HCT116 (cell line): ENCODE results near the gene CHST8. TPM values are rescaled to one million over a fixed set of nuclear protein-coding genes. Genes with fewer than 3 reads are reported as not detected.

Experiments used
- ATAC-seq: fragments of 200-7000 bp; cut with Tn5 transposase; 2 replicates; pipeline ENCODE4 v1.9.1; 2020; ENCODE audit warnings: mild to moderate bottlenecking, moderate library complexity
- BruUV-seq: library from RNA; stranded (reverse); fragments of 400-500 nt; replicated peaks from 2 replicates; lab custom pipeline; 2021; lab: Mats Ljungman, UMichigan
- CTCF ChIA-PET: fragments of 300-600 bp; sonication (Branson Sonifier 250); formaldehyde crosslinking; loops from one replicate; lab custom pipeline; 2021; ENCODE audit warnings: antibody characterized with exemption; lab: Charles Lee
- POLR2A ChIA-PET: fragments of 300-600, 350-600 bp; sonication (Branson Sonifier 250); formaldehyde crosslinking; loops from one replicate; lab custom pipeline; 2021; ENCODE audit warnings: antibody characterized with exemption; lab: Charles Lee
- RAD21 ChIA-PET, 2 experiments: fragments of 300-600 bp; sonication (Branson Sonifier 250); formaldehyde crosslinking; loops; one replicate each; lab custom pipeline; 2023; ENCODE audit warnings: low total read pairs in 2 of 2; ENCODE audit not compliant: uncharacterized antibody in 2 of 2, unreplicated experiment in 2 of 2, low non-redundant PET in 1 of 2; lab: Charles Lee
- DNase-seq: peaks from one replicate; pipeline ENCODE4 v3.0.0-alpha.2; 2010; ENCODE audit warnings: low read depth, low spot score
- H2AFZ ChIP-seq: fragments of 200-600 bp; shearing (Covaris generic), sonication (generic); 2 replicates; pipeline ENCODE4 v1.6.1; 2017; ENCODE audit warnings: low read depth, mixed run types, mixed read lengths, antibody characterized with exemption, low read length; ENCODE audit not compliant: poor library complexity, severe bottlenecking
- H3K27ac ChIP-seq: 2 replicates; pipeline ENCODE4 v1.5.1; 2012; ENCODE audit warnings: low read depth, low read length
- H3K27me3 ChIP-seq: fragments of 200-600 bp; sonication (generic); 2 replicates; pipeline ENCODE4 v1.6.1; 2016; ENCODE audit warnings: mixed run types, low read length, mixed read lengths; ENCODE audit not compliant: insufficient read depth
- H3K36me3 ChIP-seq, 2 experiments: fragments of 200-500 bp in 1 of 2; fragments of 200-600 bp in 1 of 2; sonication (Bioruptor generic) in 1 of 2; sonication (generic) in 1 of 2; 2 replicates each; pipeline versions ENCODE4 v1.5.1 to v1.6.1; 2014 to 2016; ENCODE audit warnings: low read length in 2 of 2, inconsistent platforms in 1 of 2, mixed read lengths in 1 of 2, mixed run types in 1 of 2; ENCODE audit not compliant: insufficient read depth in 2 of 2, control insufficient read depth in 1 of 2
- H3K4me1 ChIP-seq, 2 experiments: fragments of 200-600 bp in 1 of 2; sonication (generic) in 1 of 2; 2 replicates each; pipeline versions ENCODE4 v1.5.1 to v1.6.1; 2012 to 2017; ENCODE audit warnings: low read length in 2 of 2, inconsistent platforms in 1 of 2, mild to moderate bottlenecking in 1 of 2, mixed read lengths in 1 of 2, mixed run types in 1 of 2, moderate library complexity in 1 of 2; ENCODE audit not compliant: insufficient read depth in 2 of 2, control insufficient read depth in 1 of 2
- H3K4me2 ChIP-seq: fragments of 200-600 bp; sonication (generic); 2 replicates; pipeline ENCODE4 v1.6.1; 2017; ENCODE audit warnings: mixed run types, low read length, mixed read lengths
- H3K4me3 ChIP-seq, 2 experiments: fragments of 200-600 bp in 1 of 2; sonication (generic) in 1 of 2; replicated peaks in 1 of 2; 2 replicates each; pipeline ENCODE4 v1.5.1; 2011 to 2016; ENCODE audit warnings: low read length in 2 of 2, control low read depth in 1 of 2, low read depth in 1 of 2, mild to moderate bottlenecking in 1 of 2, mixed read lengths in 1 of 2, mixed run types in 1 of 2
- H3K79me2 ChIP-seq: fragments of 200-600 bp; sonication (generic); 2 replicates; pipeline ENCODE4 v1.6.1; 2017; ENCODE audit warnings: mild to moderate bottlenecking, mixed run types, low read length, moderate library complexity, mixed read lengths; ENCODE audit not compliant: insufficient read depth
- H3K9ac ChIP-seq: fragments of 200-600 bp; sonication (generic); 2 replicates; pipeline ENCODE4 v1.6.1; 2016; ENCODE audit warnings: low read length, mixed read lengths
- H3K9me2 ChIP-seq: fragments of 200-600 bp; sonication (generic), shearing (Covaris generic); 2 replicates; pipeline ENCODE4 v1.6.1; 2017; ENCODE audit warnings: mixed run types, mild to moderate bottlenecking, moderate library complexity; ENCODE audit not compliant: insufficient read depth
- H3K9me3 ChIP-seq, 2 experiments: fragments of 200-500 bp in 1 of 2; fragments of 200-600 bp in 1 of 2; sonication (Bioruptor generic) in 1 of 2; sonication (generic) in 1 of 2; 2 replicates each; pipeline ENCODE4 v1.6.1; 2014 to 2017; ENCODE audit warnings: low read length in 2 of 2, mixed read lengths in 2 of 2, inconsistent platforms in 1 of 2, low read depth in 1 of 2, mild to moderate bottlenecking in 1 of 2, mixed run types in 1 of 2, moderate library complexity in 1 of 2; ENCODE audit not compliant: control insufficient read depth in 1 of 2, insufficient read depth in 1 of 2
- H4K20me1 ChIP-seq: fragments of 200-600 bp; sonication (generic), shearing (Covaris generic); 2 replicates; pipeline ENCODE4 v1.6.1; 2017; ENCODE audit warnings: mixed run types, mild to moderate bottlenecking, moderate library complexity; ENCODE audit not compliant: insufficient read depth
- ATF3 ChIP-seq: IDR thresholded peaks from 2 replicates; pipeline ENCODE4 v1.6.1; 2012
- CBX3 ChIP-seq: IDR thresholded peaks from 2 replicates; pipeline ENCODE4 v1.6.1; 2012; ENCODE audit warnings: low read depth
- CTCF ChIP-seq, 3 experiments: fragments of 200-600 bp in 1 of 3; sonication (generic) in 1 of 3; IDR thresholded peaks in 2 of 3; conservative IDR thresholded peaks in 1 of 3; 2 replicates each; pipeline ENCODE4 v1.5.1; 2012 to 2017; ENCODE audit warnings: low read depth in 2 of 3, low read length in 2 of 3, antibody characterized with exemption in 1 of 3, borderline replicate concordance in 1 of 3, control low read depth in 1 of 3, mild to moderate bottlenecking in 1 of 3, mixed read lengths in 1 of 3, mixed run types in 1 of 3, moderate library complexity in 1 of 3; ENCODE audit not compliant: insufficient read depth in 1 of 3
- EGR1 ChIP-seq: IDR thresholded peaks from 2 replicates; pipeline ENCODE4 v1.6.1; 2012; ENCODE audit warnings: low read depth
- ELF1 ChIP-seq: IDR thresholded peaks from 2 replicates; pipeline ENCODE4 v1.6.1; 2012; ENCODE audit warnings: low read depth, borderline replicate concordance
- EZH2 ChIP-seq: fragments of 200-600 bp; sonication (generic); IDR thresholded peaks from 2 replicates; pipeline ENCODE4 v1.6.1; 2017; ENCODE audit warnings: antibody characterized with exemption, mixed run types
- FOSL1 ChIP-seq: IDR thresholded peaks from 2 replicates; pipeline ENCODE4 v1.6.1; 2012; ENCODE audit warnings: low read depth
- JUND ChIP-seq: IDR thresholded peaks from 2 replicates; pipeline ENCODE4 v1.6.1; 2012
- POLR2A ChIP-seq: IDR thresholded peaks from 2 replicates; pipeline ENCODE4 v1.7.0; 2011; ENCODE audit warnings: borderline replicate concordance; ENCODE audit not compliant: insufficient read depth, insufficient read length; ENCODE audit errors: extremely low read depth
- REST ChIP-seq: IDR thresholded peaks from 2 replicates; pipeline ENCODE4 v1.6.1; 2012; ENCODE audit warnings: low read depth
- SP1 ChIP-seq: IDR thresholded peaks from 2 replicates; pipeline ENCODE4 v1.6.1; 2012; ENCODE audit warnings: low read depth
- SRF ChIP-seq: IDR thresholded peaks from 2 replicates; pipeline ENCODE4 v1.6.1; 2012; ENCODE audit warnings: low read depth
- ZFX ChIP-seq: fragments of 450-650 bp; IDR thresholded peaks from 2 replicates; pipeline ENCODE4 v1.6.1; 2017
- ZNF274 ChIP-seq: fragments of 200-500 bp; sonication (Bioruptor generic); IDR thresholded peaks from 2 replicates; pipeline ENCODE4 v1.6.1; 2014; ENCODE audit warnings: mild to moderate bottlenecking, low read depth, low read length, inconsistent platforms
- intact Hi-C: fragments of 100-400 bp; cut with micrococcal nuclease; formaldehyde crosslinking; loops from 2 replicates; pipeline ENCODE4 v1.10.0; 2022
- total RNA-seq: library from RNA; stranded (reverse); gene quantifications from one replicate; pipeline ENCODE4 v1.2.1, GENCODE V29; 2021; ENCODE audit not compliant: unreplicated experiment

CHST8 gene
- total RNA-seq, 1 experiment from 2014 or later: not detected

- no peak for TF ChIP-seq REST
- TF ChIP-seq CTCF (IDR thresholded peaks at IDR 0.05 in 2 of 3, conservative IDR thresholded peaks at IDR 0.05 in 1 of 3; ENCODE audit: borderline replicate concordance in 1 of 3, insufficient read depth in 1 of 3, low read depth in 2 of 3, low read length in 2 of 3): no peak
- no peak for TF ChIP-seq CBX3
- TF ChIP-seq, all 23 proteins: peak for 0
Observed at GRCh38 chr19:33613620-33614000, 8.1 kb upstream of the CHST8 start (continued).

GRCh38 chr19:33616346-33616745 is 5.4 kb upstream of the CHST8 start:
- BruUV-seq: no TSS peak
- no peaks in the 10 kb centered on the region for H3K9me3 ChIP-seq
- TF ChIP-seq ZFX (no peak), SP1 (no peak), SRF (no peak), EGR1 (no peak), ATF3 (no peak), CTCF (IDR thresholded peaks at IDR 0.05 in 2 of 3, conservative IDR thresholded peaks at IDR 0.05 in 1 of 3; ENCODE audit: borderline replicate concordance in 1 of 3, insufficient read depth in 1 of 3, low read depth in 2 of 3, low read length in 2 of 3) (no peak), REST (no peak), EZH2 (no peak), JUND (no peak), ELF1 (no peak), CBX3 (no peak), ZNF274 (no peak), POLR2A (no peak), FOSL1 (no peak)

More at GRCh38 chr19:33616346-33616745, 5.4 kb upstream of the CHST8 start:
- no peaks in the 10 kb centered on the region for H3K9me2 ChIP-seq
- H3K4me2 ChIP-seq: no peak overlapping the region
- H4K20me1 ChIP-seq: no peaks in the 10 kb centered on the region
- H3K9ac ChIP-seq: no peak overlapping the region
- ChIA-PET RAD21 (no interaction called here), CTCF (no interaction called here), POLR2A (no interaction called here)
- no peak for DNase-seq
- H3K79me2 ChIP-seq: no peaks in the 10 kb centered on the region
- no peak overlapping the region for H3K27ac ChIP-seq
- H2AFZ ChIP-seq: no peak overlapping the region
- peaks cover 47% of the 10 kb centered on the region for H3K27me3 ChIP-seq
- intact Hi-C loops: no loop called here
- H3K4me1 ChIP-seq: no peaks in the 10 kb centered on the region
- no peak for ATAC-seq
- no peaks in the 10 kb centered on the region for H3K36me3 ChIP-seq
- H3K4me3 ChIP-seq: no peak overlapping the region
